GM12865 (cell line): ENCODE results near the gene LHB.
A peak's percentile ranks its signal among the peaks of the same experiment; 100 is the strongest.

Source experiments
- DNase-seq: peaks from one replicate; pipeline ENCODE4 v3.0.0; 2010; ENCODE audit warnings: low read depth
- H3K4me3 ChIP-seq: 2 replicates; pipeline ENCODE4 v1.5.1; 2011; ENCODE audit warnings: mild to moderate bottlenecking, low read depth, low read length, control low read depth
- CTCF ChIP-seq: IDR thresholded peaks from 2 replicates; pipeline ENCODE4 v1.5.1; 2011; ENCODE audit warnings: low read length, control low read depth, low read depth, inconsistent platforms; ENCODE audit not compliant: insufficient read depth; ENCODE audit errors: missing control alignments

Gene LHB

GRCh38 chr19:49017041-49017665 lies at the start of gene LHB:
TSS of gene LHB (minus strand) at chr19:49017091. CDS start at chr19:49017081, 10 bp downstream.
- TF ChIP-seq CTCF: no peak
- peak within 1 kb of the TSS; percentile 0 for H3K4me3 ChIP-seq
- no peak for DNase-seq

GRCh38 chr19:49065905-49066512 lies 49.1 kb upstream of the LHB start:
- H3K4me3 ChIP-seq: no peak overlapping the region
- DNase-seq: no peak
- no peak for TF ChIP-seq CTCF

DNA sequence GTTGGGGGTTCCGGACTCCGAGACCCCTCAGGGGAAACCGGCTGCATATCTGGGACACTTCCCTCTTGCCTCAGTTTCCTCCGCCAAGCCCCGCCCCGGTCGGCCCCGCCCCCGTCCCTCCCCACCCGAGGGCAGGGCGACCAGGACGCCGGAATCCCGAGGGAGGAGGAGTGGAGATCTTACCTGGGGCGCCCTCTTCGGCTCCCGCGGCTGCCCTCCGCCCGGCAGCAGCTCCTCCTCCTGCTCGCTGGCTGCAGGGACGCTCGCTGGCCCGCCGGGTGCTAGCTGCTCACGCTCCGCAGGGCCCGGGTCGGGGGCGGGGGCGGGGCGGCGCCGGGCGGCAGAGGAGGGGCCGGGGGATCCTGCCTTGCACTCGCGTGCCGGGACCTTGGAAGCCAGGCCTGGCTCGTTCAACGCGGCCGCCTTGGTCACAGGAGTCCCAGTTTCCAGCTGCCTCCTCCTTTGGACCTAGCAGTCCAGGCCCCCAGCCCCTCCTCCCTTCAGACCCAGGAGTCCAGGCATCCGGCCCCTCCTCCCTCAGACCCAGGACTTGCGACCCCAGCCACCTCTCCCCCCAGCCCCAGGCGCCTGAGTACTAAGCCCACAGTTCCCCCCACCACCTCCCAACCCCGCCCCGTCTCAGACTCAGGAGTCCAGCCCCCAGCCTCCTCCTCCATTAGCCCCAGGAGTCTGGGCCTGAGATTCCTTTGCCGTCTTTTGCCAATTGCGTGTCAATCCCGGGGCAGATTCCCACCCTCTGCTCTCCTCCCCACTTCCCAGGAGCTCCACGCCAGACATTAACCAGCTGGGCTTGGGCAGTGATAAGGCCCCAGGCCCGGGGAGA lies 48.1 kb upstream of the LHB start, which contains the start of gene NTF4:
Gene NTF4, minus strand, starts transcription at position 51 of the 844 bp plus-strand sequence. CDS start 2,821 bp downstream, outside the sequence.
- DNase-seq: no peak
- H3K4me3 ChIP-seq: no peak within 1 kb of the TSS

DNA sequence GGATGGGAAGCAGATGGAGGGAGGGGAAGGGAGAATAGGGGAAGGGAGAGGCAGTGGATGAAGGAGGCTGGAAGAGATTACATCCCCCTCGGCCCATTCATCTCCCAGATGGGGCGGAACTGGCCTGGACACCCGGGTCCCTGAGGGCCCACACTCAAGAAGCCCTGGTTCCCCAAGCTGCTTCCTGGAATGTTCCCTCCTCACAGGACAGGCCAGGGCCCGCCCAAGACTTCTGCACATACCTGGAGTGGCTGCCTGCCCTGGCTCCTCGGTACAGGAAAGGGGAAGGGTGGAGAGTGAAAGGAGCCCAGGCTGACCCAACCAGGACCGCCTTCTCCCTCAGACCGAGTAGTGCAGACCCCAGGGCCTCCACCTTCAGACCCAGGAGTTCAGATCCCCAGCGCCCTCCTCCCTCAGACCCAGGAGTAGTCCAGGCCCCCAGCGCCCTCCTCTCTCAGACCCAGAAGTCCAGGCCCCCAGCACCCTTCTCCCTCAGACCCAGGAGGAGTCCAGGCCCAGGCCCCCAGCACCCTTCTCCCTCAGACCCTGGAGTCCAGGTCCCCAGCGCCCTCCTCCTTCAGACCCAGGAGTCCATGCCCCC lies 47.2 kb upstream of the LHB start:
- no peak overlapping the region for H3K4me3 ChIP-seq
- no peak for TF ChIP-seq CTCF
- DNase-seq: no peak

More for the DNA sequence above, 48.1 kb upstream of the LHB start, which contains the start of gene NTF4:
- no peak for TF ChIP-seq CTCF

DNA sequence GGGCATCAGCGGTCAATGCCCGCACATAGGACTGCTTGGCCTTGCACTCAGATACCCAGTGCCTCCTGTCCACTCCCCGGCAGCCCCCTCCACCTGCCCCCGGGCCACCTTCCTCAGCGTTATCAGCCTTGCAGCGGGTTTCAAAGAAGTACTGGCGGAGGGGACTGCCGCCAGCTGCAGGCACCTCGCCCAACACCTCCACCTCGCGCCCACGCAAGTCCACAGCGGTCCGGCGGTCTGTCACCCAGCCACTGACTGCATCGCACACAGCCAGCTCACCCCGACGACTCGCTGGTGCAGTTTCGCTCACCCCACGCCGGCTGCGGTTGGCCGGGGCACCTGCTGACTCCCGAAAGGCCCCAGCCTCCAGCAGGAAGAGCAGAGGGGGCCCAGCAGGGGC lies 44.6 kb upstream of the LHB start:
- H3K4me3 ChIP-seq: no peak overlapping the region
- peak; percentile 22 for DNase-seq
- no peak for TF ChIP-seq CTCF

DNA sequence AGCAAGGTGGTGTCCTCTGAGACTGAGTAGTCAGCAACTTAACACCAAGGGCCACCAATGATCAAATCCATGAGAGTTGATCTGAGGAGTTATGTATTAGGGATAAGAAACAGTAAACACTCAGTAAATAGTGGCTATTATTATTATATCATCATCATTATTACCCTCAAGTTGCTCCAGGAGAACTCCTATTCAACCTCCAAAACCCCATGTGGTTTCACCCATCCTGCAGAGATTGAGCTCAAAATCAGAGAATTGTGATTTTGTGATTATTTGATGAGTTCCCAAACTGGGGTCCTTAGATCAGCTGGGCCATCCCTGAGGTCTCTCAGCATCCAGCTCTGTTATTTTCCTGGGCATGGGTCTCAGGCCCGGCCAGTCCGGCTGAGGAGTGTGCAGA lies 44.1 kb upstream of the LHB start:
- H3K4me3 ChIP-seq: no peak overlapping the region
- no peak for TF ChIP-seq CTCF
- no peak for DNase-seq
